ENCODE results near the gene PCTP.

PCTP gene

DNA sequence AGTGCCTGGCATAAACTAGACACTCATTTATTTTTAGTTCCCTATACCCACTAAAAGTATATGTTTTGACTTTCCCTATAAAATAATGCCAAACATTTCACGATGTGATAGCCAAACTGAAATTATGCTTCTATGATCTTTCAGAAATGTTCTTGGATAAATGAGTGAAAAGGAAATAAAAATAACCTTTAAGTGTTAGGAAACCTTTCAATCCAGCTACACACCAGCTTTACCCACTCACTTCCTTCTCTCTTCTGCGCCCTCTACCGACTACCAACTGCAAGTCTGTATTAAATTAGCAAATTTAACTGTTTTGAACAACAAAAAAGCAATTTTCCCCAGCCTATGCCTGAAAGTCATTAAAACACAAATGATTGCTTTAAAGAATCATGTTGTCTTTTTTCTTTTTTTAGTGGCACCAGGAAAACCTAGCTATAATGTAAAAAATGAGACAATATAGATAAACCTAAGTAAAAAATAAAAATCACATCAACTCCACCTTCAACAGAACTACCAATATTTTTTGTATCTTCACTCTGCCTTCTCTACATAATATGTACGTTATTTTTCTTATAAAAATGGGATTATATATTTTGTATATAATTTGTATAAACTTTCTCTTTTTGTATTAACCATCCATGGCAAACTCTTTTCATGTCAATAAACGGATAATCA is 15.0 kb upstream of the PCTP start:
- no peak for DNase-seq (ENCODE audit: extremely low read depth, insufficient read length)

DNA sequence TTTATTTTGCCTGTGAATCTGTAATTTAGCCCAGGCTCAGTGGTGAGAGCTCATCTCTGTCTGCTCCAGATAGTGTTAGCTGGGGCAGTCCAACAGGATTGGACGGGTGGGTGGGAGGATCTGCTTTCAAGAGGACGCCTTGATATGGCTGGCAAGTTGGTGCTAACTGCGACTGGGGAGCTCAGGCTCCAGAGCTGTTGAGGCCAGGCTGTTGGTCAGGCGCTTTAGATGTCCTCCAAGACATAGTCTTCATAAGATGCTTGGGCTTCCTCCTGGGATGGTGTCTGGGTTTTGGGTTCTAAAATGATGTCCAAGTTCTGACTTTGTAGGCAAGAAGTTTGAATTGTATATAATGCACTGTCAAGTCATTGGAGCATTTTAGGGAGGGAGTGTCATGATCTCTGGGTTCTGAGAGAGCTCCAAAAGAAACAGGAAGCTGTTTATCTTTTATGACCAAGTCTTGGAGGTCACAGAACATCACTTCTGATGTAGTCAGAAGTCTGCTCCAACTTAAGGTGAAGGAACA is 12.8 kb upstream of the PCTP start:
- no peaks in the 10 kb centered on the region for H3K27me3 ChIP-seq (replicated peaks; ENCODE audit: control insufficient read depth, insufficient read depth, low read length)
- TF ChIP-seq, protein P1, sequence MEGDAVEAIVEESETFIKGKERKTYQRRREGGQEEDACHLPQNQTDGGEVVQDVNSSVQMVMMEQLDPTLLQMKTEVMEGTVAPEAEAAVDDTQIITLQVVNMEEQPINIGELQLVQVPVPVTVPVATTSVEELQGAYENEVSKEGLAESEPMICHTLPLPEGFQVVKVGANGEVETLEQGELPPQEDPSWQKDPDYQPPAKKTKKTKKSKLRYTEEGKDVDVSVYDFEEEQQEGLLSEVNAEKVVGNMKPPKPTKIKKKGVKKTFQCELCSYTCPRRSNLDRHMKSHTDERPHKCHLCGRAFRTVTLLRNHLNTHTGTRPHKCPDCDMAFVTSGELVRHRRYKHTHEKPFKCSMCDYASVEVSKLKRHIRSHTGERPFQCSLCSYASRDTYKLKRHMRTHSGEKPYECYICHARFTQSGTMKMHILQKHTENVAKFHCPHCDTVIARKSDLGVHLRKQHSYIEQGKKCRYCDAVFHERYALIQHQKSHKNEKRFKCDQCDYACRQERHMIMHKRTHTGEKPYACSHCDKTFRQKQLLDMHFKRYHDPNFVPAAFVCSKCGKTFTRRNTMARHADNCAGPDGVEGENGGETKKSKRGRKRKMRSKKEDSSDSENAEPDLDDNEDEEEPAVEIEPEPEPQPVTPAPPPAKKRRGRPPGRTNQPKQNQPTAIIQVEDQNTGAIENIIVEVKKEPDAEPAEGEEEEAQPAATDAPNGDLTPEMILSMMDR (IDR thresholded peaks at IDR 0.05; ENCODE audit: insufficient read depth, low read length, poor library complexity, severe bottlenecking), result no peak
- H3K36me3 ChIP-seq (ENCODE audit: control insufficient read depth, insufficient read depth, low read length), result no peaks in the 10 kb centered on the region
- no peak overlapping the region for H3K4me3 ChIP-seq (replicated peaks; ENCODE audit: low read depth, low read length)
- no peak for DNase-seq (ENCODE audit: extremely low read depth, insufficient read length)

More for the DNA sequence above, 15.0 kb upstream of the PCTP start:
- Histone ChIP-seq H3K36me3 (ENCODE audit: control insufficient read depth, insufficient read depth, low read length) (no peaks in the 10 kb centered on the region), H3K4me3 (replicated peaks; ENCODE audit: low read depth, low read length) (no peak overlapping the region), H3K27me3 (replicated peaks; ENCODE audit: control insufficient read depth, insufficient read depth, low read length) (no peaks in the 10 kb centered on the region)
- TF ChIP-seq, protein P1 (IDR thresholded peaks at IDR 0.05; ENCODE audit: insufficient read depth, low read length, poor library complexity, severe bottlenecking), result peak; percentile 78

DNA sequence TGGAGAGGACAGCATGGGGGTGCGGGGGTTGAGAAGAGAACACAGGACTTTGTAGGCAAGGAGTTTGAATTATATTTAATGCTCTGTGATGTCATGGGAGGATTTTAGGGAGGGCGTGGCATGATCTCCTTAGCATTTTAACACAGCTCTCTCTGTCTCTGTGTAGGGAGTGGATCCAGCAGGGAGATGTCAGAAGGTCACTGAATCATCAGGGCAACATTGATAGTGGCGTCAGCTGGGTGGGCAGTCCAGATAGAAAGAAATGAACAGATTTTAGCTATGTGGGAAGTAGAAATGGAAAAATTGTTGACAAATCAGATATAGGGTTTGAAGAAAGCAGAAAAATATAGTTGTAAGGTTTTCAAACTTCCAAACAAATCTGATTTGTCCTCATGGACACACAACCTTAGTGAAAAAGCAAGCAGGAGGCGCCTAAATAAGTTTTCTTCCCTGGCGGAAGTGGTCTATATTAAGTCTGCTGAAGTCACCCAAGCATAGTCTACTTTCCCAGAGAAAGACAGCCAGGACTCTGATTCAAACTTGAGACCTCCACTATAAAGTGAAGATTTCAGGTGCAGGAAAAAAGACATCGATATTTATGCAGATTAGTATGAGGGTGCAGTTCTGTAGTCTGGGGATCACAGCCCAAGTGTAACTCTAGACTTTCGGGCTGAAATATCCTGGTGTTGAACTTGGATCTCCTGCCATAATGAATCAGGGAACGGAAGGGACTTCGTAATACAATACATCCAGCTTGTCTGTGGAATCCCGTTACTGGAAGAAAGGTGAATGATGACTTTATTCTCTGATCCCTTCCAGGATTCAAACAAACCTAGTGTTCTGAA is 10.1 kb upstream of the PCTP start:
- TF ChIP-seq, protein P1 (IDR thresholded peaks at IDR 0.05; ENCODE audit: insufficient read depth, low read length, poor library complexity, severe bottlenecking), result no peak
- no peak overlapping the region for H3K4me3 ChIP-seq (replicated peaks; ENCODE audit: low read depth, low read length)
- H3K36me3 ChIP-seq (ENCODE audit: control insufficient read depth, insufficient read depth, low read length), result no peaks in the 10 kb centered on the region
- no peaks in the 10 kb centered on the region for H3K27me3 ChIP-seq (replicated peaks; ENCODE audit: control insufficient read depth, insufficient read depth, low read length)
- no peak for DNase-seq (ENCODE audit: extremely low read depth, insufficient read length)

DNA sequence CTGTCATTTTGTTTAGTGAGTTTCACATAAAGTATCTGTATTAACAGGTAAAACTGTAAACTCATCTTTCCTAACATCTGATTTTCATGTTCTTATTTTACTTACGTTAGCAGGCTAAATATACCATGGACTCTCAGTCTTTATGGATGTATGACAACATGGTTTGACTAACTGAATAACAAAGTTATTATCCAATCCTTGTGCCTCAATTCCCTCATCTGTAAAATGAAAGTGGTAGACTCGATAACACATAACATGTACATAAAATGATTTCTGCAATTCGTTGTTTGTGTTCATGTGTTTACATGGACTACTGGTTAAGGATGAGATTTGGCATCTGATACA is 9.5 kb upstream of the PCTP start:
- H3K27me3 ChIP-seq (replicated peaks; ENCODE audit: control insufficient read depth, insufficient read depth, low read length), result no peaks in the 10 kb centered on the region
- no peak for DNase-seq (ENCODE audit: extremely low read depth, insufficient read length)
- TF ChIP-seq, protein P1 (IDR thresholded peaks at IDR 0.05; ENCODE audit: insufficient read depth, low read length, poor library complexity, severe bottlenecking), result no peak
- no peaks in the 10 kb centered on the region for H3K36me3 ChIP-seq (ENCODE audit: control insufficient read depth, insufficient read depth, low read length)
- H3K4me3 ChIP-seq (replicated peaks; ENCODE audit: low read depth, low read length), result no peak overlapping the region

DNA sequence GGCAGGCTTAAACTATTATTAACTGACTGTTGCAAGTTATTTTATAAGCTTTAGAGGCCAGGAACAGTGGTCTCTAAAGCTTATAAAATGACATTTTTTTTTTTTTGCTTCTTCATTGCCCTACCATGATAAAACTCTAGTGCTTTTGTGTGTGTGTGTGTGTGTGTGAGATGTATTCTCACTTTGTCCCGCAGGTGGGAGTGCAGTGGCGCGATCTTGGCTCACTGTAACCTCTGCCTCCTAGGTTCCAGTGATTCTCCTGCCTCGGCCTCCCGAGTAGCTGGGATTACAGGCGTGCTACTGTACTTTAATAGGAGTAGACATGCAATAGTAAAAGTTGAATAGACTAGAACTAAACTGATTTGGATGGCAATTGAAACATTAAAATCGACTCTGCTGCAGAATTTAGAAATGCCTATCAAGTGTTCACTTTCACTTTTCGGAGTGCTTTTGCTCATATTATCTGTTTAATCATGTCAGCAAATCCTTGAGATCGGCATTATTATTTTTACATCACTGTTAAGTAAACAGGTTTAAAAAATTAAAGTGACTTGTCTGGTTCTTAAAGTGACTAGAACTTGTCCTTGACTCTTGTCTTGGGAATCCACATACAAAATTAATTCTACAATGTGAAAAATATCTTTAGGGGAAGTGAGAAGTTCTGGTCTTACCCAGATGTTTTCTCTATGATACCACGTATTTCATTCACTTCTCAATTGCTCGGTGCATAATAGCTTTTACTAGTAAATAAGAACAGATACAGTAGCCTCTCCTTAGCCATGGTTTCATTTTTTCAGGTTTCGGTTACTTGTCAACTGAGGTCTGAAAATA is 8.4 kb upstream of the PCTP start:
- TF ChIP-seq, protein P1 (IDR thresholded peaks at IDR 0.05; ENCODE audit: insufficient read depth, low read length, poor library complexity, severe bottlenecking), result no peak
- peak; percentile 23 for DNase-seq (ENCODE audit: extremely low read depth, insufficient read length)
- Histone ChIP-seq H3K27me3 (replicated peaks; ENCODE audit: control insufficient read depth, insufficient read depth, low read length) (no peaks in the 10 kb centered on the region), H3K36me3 (ENCODE audit: control insufficient read depth, insufficient read depth, low read length) (no peaks in the 10 kb centered on the region), H3K4me3 (replicated peaks; ENCODE audit: low read depth, low read length) (no peak overlapping the region)

Data from GM06990 (cell line).